B cell (primary cell): ENCODE measurements around the gene GKAP1.
"Not testable (repeated sequence)": the region's sequence is repeated elsewhere in the genome, so short reads cannot be mapped to it uniquely, and the experiment has no call there.

Experiments used
- EZH2 ChIP-seq: IDR thresholded peaks from 2 replicates; pipeline ENCODE4 v1.6.1; 2012; ENCODE audit warnings: borderline replicate concordance, low read depth, mild to moderate bottlenecking, moderate library complexity, low read length; ENCODE audit not compliant: insufficient read depth, poor library complexity, severe bottlenecking
- TF ChIP-seq, protein P1 (sequence below): fragments of 200-600 bp; IDR thresholded peaks from one replicate; pipeline ENCODE4 v1.8.0; 2022; ENCODE audit warnings: antibody characterized with exemption, mild to moderate bottlenecking

DNA sequence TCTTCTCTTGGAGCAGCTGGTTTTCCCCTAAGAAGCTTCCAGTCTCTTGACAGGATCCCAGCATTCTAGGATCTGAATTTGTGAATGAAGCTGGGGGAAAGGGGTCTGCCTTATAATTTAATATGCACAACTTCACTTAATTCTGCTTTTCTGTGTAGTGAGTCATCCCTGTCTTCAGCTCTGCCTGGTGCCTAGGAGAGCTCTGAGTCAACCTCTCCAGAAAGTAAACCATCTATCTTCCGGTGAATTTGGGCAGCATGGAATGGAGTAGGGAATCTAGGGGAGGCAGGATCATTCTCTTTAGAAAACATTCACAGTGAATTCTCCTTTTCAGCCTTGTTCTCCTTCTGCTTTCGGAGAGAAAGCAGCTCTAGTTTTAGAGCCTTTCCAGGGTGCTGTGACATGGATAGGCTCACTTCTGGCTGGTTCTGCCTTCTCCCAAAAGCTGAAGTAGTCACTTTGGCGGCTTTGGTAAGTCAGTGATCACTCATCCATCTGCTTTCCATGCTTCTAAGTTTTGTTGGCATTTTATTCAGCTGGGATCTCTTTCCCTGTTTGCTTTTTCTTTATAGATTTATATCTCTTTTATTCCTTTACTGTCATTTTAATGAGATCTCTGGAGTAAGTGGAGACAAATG, 7.5 kb upstream of the GKAP1 start:
- TF ChIP-seq, protein P1, sequence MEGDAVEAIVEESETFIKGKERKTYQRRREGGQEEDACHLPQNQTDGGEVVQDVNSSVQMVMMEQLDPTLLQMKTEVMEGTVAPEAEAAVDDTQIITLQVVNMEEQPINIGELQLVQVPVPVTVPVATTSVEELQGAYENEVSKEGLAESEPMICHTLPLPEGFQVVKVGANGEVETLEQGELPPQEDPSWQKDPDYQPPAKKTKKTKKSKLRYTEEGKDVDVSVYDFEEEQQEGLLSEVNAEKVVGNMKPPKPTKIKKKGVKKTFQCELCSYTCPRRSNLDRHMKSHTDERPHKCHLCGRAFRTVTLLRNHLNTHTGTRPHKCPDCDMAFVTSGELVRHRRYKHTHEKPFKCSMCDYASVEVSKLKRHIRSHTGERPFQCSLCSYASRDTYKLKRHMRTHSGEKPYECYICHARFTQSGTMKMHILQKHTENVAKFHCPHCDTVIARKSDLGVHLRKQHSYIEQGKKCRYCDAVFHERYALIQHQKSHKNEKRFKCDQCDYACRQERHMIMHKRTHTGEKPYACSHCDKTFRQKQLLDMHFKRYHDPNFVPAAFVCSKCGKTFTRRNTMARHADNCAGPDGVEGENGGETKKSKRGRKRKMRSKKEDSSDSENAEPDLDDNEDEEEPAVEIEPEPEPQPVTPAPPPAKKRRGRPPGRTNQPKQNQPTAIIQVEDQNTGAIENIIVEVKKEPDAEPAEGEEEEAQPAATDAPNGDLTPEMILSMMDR, result not testable (repeated sequence)
- not testable (repeated sequence) for TF ChIP-seq EZH2
